ENCODE measurements around the gene KRTAP19-1. TPM values are rescaled to one million over a fixed set of nuclear protein-coding genes. Genes with fewer than 3 reads are reported as not detected.

The KRTAP19-1 gene
- total and polyA plus RNA-seq, 2 of the 8 experiments (the other 6 are each of a cell fraction or from before 2014, with no cell fraction given), result not detected

- TF ChIP-seq, protein P1, sequence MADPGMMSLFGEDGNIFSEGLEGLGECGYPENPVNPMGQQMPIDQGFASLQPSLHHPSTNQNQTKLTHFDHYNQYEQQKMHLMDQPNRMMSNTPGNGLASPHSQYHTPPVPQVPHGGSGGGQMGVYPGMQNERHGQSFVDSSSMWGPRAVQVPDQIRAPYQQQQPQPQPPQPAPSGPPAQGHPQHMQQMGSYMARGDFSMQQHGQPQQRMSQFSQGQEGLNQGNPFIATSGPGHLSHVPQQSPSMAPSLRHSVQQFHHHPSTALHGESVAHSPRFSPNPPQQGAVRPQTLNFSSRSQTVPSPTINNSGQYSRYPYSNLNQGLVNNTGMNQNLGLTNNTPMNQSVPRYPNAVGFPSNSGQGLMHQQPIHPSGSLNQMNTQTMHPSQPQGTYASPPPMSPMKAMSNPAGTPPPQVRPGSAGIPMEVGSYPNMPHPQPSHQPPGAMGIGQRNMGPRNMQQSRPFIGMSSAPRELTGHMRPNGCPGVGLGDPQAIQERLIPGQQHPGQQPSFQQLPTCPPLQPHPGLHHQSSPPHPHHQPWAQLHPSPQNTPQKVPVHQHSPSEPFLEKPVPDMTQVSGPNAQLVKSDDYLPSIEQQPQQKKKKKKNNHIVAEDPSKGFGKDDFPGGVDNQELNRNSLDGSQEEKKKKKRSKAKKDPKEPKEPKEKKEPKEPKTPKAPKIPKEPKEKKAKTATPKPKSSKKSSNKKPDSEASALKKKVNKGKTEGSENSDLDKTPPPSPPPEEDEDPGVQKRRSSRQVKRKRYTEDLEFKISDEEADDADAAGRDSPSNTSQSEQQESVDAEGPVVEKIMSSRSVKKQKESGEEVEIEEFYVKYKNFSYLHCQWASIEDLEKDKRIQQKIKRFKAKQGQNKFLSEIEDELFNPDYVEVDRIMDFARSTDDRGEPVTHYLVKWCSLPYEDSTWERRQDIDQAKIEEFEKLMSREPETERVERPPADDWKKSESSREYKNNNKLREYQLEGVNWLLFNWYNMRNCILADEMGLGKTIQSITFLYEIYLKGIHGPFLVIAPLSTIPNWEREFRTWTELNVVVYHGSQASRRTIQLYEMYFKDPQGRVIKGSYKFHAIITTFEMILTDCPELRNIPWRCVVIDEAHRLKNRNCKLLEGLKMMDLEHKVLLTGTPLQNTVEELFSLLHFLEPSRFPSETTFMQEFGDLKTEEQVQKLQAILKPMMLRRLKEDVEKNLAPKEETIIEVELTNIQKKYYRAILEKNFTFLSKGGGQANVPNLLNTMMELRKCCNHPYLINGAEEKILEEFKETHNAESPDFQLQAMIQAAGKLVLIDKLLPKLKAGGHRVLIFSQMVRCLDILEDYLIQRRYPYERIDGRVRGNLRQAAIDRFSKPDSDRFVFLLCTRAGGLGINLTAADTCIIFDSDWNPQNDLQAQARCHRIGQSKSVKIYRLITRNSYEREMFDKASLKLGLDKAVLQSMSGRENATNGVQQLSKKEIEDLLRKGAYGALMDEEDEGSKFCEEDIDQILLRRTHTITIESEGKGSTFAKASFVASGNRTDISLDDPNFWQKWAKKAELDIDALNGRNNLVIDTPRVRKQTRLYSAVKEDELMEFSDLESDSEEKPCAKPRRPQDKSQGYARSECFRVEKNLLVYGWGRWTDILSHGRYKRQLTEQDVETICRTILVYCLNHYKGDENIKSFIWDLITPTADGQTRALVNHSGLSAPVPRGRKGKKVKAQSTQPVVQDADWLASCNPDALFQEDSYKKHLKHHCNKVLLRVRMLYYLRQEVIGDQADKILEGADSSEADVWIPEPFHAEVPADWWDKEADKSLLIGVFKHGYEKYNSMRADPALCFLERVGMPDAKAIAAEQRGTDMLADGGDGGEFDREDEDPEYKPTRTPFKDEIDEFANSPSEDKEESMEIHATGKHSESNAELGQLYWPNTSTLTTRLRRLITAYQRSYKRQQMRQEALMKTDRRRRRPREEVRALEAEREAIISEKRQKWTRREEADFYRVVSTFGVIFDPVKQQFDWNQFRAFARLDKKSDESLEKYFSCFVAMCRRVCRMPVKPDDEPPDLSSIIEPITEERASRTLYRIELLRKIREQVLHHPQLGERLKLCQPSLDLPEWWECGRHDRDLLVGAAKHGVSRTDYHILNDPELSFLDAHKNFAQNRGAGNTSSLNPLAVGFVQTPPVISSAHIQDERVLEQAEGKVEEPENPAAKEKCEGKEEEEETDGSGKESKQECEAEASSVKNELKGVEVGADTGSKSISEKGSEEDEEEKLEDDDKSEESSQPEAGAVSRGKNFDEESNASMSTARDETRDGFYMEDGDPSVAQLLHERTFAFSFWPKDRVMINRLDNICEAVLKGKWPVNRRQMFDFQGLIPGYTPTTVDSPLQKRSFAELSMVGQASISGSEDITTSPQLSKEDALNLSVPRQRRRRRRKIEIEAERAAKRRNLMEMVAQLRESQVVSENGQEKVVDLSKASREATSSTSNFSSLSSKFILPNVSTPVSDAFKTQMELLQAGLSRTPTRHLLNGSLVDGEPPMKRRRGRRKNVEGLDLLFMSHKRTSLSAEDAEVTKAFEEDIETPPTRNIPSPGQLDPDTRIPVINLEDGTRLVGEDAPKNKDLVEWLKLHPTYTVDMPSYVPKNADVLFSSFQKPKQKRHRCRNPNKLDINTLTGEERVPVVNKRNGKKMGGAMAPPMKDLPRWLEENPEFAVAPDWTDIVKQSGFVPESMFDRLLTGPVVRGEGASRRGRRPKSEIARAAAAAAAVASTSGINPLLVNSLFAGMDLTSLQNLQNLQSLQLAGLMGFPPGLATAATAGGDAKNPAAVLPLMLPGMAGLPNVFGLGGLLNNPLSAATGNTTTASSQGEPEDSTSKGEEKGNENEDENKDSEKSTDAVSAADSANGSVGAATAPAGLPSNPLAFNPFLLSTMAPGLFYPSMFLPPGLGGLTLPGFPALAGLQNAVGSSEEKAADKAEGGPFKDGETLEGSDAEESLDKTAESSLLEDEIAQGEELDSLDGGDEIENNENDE (IDR thresholded peaks at IDR 0.05; ENCODE audit: insufficient replicate concordance, low read length), result no peak
- TF ChIP-seq ATF2 (IDR thresholded peaks at IDR 0.05; ENCODE audit: low read length) (no peak), SP4 (IDR thresholded peaks at IDR 0.05; ENCODE audit: low read length) (no peak), ZNF274 (IDR thresholded peaks at IDR 0.05; ENCODE audit: borderline replicate concordance, extremely low read depth, low read length) (no peak), SAP30 (IDR thresholded peaks at IDR 0.05; ENCODE audit: insufficient read depth, insufficient replicate concordance, low read length) (no peak)
Measured at GRCh38 chr21:30479259-30479658, 908 bp downstream of the KRTAP19-1 start (continued).
